Esophagus muscularis mucosa (tissue), 4 donors: Measurements from ENCODE around the gene GPR32. TPM values are rescaled to one million over a fixed set of nuclear protein-coding genes. Genes with fewer than 3 reads are reported as not detected.
"Not testable (repeated sequence)": the region's sequence is repeated elsewhere in the genome, so short reads cannot be mapped to it uniquely, and the experiment has no call there.

Source experiments
- DNase-seq: peaks from one replicate; pipeline ENCODE4 v3.0.0-alpha.2; 2017; ENCODE audit errors: extremely low spot score
- H3K27ac ChIP-seq, 4 donors: fragments of 200-600 bp; sonication (generic); replicated peaks in 1 of 4; 1 replicate in 3 of 4; 2 replicates in 1 of 4; pipeline ENCODE4 v1.5.1; 2016 to 2019; ENCODE audit warnings: mild to moderate bottlenecking in 1 of 4
- H3K27me3 ChIP-seq, 4 donors: fragments of 200-600 bp; sonication (generic); one replicate each; pipeline versions ENCODE4 v1.5.1 to v1.6.0; 2016 to 2019
- H3K36me3 ChIP-seq, 4 donors: fragments of 200-600 bp; sonication (generic); one replicate each; pipeline ENCODE4 v1.5.1; 2016 to 2019
- H3K4me1 ChIP-seq, 4 donors: fragments of 200-600 bp; sonication (generic); one replicate each; pipeline ENCODE4 v1.5.1; 2016 to 2019
- H3K4me3 ChIP-seq, 4 donors: fragments of 200-600 bp; sonication (generic); 1 replicate in 2 of 4; 2 replicates in 2 of 4; pipeline ENCODE4 v1.5.1; 2016 to 2019; ENCODE audit warnings: mild to moderate bottlenecking in 4 of 4, moderate library complexity in 1 of 4
- H3K9me3 ChIP-seq, 4 donors: fragments of 200-600 bp; sonication (generic); 1 replicate in 3 of 4; 2 replicates in 1 of 4; pipeline ENCODE4 v1.5.1; 2016 to 2019
- EP300 ChIP-seq: sonication (generic); formaldehyde crosslinking; IDR thresholded peaks from one replicate; pipeline ENCODE4 v1.6.1; 2017; ENCODE audit warnings: antibody characterized with exemption
- POLR2A ChIP-seq: fragments of 450-650 bp; IDR thresholded peaks from one replicate; pipeline ENCODE4 v1.6.1; 2017; ENCODE audit warnings: antibody characterized with exemption, moderate library complexity, mild to moderate bottlenecking, low read depth
- POLR2AphosphoS5 ChIP-seq, 2 donors: sonication (generic); formaldehyde crosslinking; IDR thresholded peaks; one replicate each; pipeline ENCODE4 v1.6.1; 2017; ENCODE audit warnings: antibody characterized with exemption in 2 of 2
- WGBS: methylation state at CpG from one replicate; pipeline ENCODE4 v1.1.5; 2018; 5-methylcytosine and 5-hydroxymethylcytosine counted together
- intact Hi-C: fragments of 100-400 bp; cut with DNase I; formaldehyde crosslinking; loops from one replicate; pipeline ENCODE4 v1.15.1; 2023
- total RNA-seq, 4 donors: library from RNA; depleted of rRNA; stranded (reverse); fragments of >200 nt; gene quantifications; one replicate each; pipeline versions ENCODE4 v1.1.0 to v1.2.1, GENCODE V29; 2016
- TF ChIP-seq, protein P1 (sequence below), 3 experiments: fragments of 200-600 bp in 2 of 3; fragments of 450-650 bp in 1 of 3; sonication (generic) in 2 of 3; IDR thresholded peaks; one replicate each; pipeline ENCODE4 v1.5.1; 2017 to 2019; ENCODE audit warnings: antibody characterized with exemption in 3 of 3, mild to moderate bottlenecking in 2 of 3, moderate library complexity in 1 of 3

Gene GPR32
- total RNA-seq, 4 donors from 2014 or later: not detected

DNA sequence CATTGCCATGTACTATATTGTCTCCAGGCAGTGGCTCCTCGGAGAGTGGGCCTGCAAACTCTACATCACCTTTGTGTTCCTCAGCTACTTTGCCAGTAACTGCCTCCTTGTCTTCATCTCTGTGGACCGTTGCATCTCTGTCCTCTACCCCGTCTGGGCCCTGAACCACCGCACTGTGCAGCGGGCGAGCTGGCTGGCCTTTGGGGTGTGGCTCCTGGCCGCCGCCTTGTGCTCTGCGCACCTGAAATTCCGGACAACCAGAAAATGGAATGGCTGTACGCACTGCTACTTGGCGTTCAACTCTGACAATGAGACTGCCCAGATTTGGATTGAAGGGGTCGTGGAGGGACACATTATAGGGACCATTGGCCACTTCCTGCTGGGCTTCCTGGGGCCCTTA lies 624 bp downstream of the GPR32 start:
- no peak for TF ChIP-seq EP300
- TF ChIP-seq POLR2AphosphoS5 (IDR thresholded peaks at IDR 0.05): no peak
- TF ChIP-seq, protein P1, sequence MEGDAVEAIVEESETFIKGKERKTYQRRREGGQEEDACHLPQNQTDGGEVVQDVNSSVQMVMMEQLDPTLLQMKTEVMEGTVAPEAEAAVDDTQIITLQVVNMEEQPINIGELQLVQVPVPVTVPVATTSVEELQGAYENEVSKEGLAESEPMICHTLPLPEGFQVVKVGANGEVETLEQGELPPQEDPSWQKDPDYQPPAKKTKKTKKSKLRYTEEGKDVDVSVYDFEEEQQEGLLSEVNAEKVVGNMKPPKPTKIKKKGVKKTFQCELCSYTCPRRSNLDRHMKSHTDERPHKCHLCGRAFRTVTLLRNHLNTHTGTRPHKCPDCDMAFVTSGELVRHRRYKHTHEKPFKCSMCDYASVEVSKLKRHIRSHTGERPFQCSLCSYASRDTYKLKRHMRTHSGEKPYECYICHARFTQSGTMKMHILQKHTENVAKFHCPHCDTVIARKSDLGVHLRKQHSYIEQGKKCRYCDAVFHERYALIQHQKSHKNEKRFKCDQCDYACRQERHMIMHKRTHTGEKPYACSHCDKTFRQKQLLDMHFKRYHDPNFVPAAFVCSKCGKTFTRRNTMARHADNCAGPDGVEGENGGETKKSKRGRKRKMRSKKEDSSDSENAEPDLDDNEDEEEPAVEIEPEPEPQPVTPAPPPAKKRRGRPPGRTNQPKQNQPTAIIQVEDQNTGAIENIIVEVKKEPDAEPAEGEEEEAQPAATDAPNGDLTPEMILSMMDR (IDR thresholded peaks at IDR 0.05): no peak
- TF ChIP-seq POLR2A: no peak
- H3K36me3 ChIP-seq: no peaks in the 10 kb centered on the region
- no peak overlapping the region for H3K27ac ChIP-seq
- DNase-seq: no peak
- intact Hi-C loops: no loop called here
- no peaks in the 10 kb centered on the region for H3K4me1 ChIP-seq
- no peak overlapping the region for H3K4me3 ChIP-seq
- H3K9me3 ChIP-seq: peaks cover 0 to 8% (median 5%) of the 10 kb centered on the region in 4 donors
- WGBS: 88% methylated on average over 11 of the region's 13 CpGs
- H3K27me3 ChIP-seq: peaks cover 0 to 86% (median 4%) of the 10 kb centered on the region in 4 donors

DNA sequence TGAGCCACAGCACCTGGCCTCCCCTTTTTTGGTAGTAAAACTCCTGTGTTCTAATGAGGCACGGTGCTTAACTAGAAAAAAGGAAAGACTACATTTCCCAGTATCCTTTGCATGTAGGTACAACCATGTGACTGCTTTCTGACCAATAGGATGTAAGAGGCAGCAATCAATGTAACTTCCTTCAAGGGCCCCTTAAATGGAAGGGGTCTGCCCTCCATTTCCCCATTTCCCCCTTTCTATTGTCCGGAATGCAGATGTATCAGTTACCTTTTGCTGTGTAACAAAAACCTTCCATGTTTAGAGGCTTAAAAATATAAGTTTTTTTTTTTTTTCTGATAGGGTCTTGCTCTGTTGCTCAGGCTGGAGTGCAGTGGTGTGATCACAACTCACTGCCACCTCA lies 2.2 kb downstream of the GPR32 start:
- TF ChIP-seq, protein P1 (IDR thresholded peaks at IDR 0.05): no peak
- TF ChIP-seq POLR2A (no peak), EP300 (no peak)
- no peak overlapping the region for H3K4me3 ChIP-seq
- H3K36me3 ChIP-seq: no peaks in the 10 kb centered on the region
- WGBS: 50% methylated on average over 2 of the region's 2 CpGs
- H3K27me3 ChIP-seq: peaks cover 0 to 90% (median 12%) of the 10 kb centered on the region in 4 donors
- intact Hi-C loops: no loop called here
- H3K4me1 ChIP-seq: no peaks in the 10 kb centered on the region
- H3K9me3 ChIP-seq: peaks cover 0 to 18% (median 11%) of the 10 kb centered on the region in 4 donors
- H3K27ac ChIP-seq: no peak overlapping the region
- DNase-seq: no peak

DNA sequence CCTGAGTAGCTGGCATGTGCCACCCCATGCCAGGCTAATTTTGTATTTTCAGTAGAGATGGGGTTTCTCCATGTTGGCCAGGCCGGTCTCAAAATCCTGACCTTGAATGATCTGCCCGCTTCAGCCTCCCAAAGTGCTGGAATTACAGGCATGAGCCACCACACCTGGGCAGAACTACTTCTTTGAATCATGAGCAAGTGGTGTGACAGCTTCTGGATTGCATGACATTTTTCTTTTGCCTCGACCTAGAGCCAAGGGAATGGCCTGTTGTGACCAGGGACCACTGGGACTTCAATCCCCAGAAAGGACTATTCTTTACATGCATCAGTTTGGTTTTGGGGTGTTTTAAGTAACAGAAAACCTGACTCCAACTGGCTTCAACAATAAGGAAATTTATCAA lies 2.6 kb downstream of the GPR32 start:
- H3K27ac ChIP-seq, H3K4me1 ChIP-seq, H3K36me3 ChIP-seq, intact Hi-C loops, DNase-seq, H3K4me3 ChIP-seq: not testable (repeated sequence)
- H3K27me3 ChIP-seq: peaks cover 0 to 90% (median 15%) of the 10 kb centered on the region in 4 donors
- WGBS: 87% methylated on average over 3 of the region's 3 CpGs
- H3K9me3 ChIP-seq: peaks cover 0 to 18% (median 11%) of the 10 kb centered on the region in 4 donors

DNA sequence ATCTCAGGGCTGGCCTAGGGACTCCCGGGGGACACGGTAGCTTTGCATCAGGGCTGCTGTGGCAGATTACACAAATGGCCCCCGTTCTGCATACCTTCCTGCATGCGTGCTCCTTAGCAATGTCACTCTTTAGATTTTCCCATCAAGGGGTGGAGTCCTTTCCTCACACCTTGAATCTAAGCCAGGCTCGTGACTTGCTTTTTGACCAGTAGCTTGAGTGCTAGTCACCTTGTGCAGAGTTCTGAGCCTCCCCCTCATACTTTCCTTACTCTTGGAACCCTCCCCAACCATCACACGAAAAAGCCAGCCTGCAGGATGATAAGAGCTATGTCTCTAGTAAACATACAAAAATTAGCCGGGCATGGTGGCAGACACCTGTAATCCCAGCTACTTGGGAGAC lies 3.2 kb downstream of the GPR32 start:
- intact Hi-C loops, H3K4me3 ChIP-seq, H3K27ac ChIP-seq, DNase-seq, H3K4me1 ChIP-seq, H3K36me3 ChIP-seq: not testable (repeated sequence)
- WGBS: 81% methylated on average over 7 of the region's 7 CpGs
- peaks cover 0 to 93% (median 20%) of the 10 kb centered on the region in 4 donors for H3K27me3 ChIP-seq
- peaks cover 0 to 18% (median 11%) of the 10 kb centered on the region in 4 donors for H3K9me3 ChIP-seq

DNA sequence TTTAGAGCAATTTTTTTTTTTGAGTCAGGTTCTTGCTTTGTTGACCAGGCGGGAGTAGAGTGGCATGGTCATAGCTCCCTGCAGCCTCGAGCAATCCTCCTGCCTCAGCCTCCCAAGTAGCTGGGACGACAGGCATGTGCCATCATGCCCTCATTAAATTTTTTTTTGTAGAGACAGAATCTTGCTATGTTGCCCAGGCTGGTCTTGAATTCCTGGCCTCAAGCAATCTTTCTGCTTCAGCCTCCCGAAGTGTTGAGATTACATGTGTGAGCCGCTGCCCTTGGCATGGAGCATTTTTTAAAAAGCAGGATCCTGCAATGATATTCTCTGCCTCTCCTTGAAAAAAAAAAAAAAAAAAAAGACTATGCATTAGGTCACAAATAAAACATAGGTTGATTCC lies 5.9 kb downstream of the GPR32 start:
- WGBS: 93% methylated on average over 5 of the region's 5 CpGs
- peaks cover 0 to 18% (median 11%) of the 10 kb centered on the region in 4 donors for H3K9me3 ChIP-seq
- H3K36me3 ChIP-seq: no peaks in the 10 kb centered on the region
- peaks cover 0 to 95% (median 38%) of the 10 kb centered on the region in 4 donors for H3K27me3 ChIP-seq
- intact Hi-C loops: no loop called here
- H3K27ac ChIP-seq: no peak overlapping the region
- no peak for DNase-seq
- H3K4me1 ChIP-seq: no peaks in the 10 kb centered on the region
- H3K4me3 ChIP-seq: no peak overlapping the region
- TF ChIP-seq, protein P1 (IDR thresholded peaks at IDR 0.05): no peak
- no peak for TF ChIP-seq POLR2AphosphoS5 (IDR thresholded peaks at IDR 0.05)
- TF ChIP-seq EP300: no peak
- no peak for TF ChIP-seq POLR2A

DNA sequence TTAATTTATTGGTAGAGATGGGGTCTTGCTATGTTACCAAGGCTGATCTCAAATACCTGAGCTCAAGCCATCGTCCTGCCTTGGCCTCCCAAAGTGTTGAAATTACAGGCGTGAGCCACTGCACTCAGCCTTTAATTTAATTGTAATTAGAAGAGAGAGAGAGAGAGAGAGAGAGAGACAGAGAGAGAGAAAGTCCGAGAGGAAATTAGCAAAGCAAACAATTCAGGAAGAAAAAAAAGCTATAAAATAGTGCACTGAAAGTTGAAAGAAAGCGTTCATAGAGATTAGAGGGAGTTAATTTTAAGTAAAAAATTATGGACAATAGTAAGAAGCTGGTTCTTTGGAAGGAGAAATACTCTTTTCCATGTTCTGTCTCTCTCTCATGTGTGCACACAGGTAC lies 7.0 kb downstream of the GPR32 start:
- H3K9me3 ChIP-seq: peaks cover 0 to 17% (median 11%) of the 10 kb centered on the region in 4 donors
- peaks cover 0 to 96% (median 40%) of the 10 kb centered on the region in 4 donors for H3K27me3 ChIP-seq
- no peaks in the 10 kb centered on the region for H3K36me3 ChIP-seq
- H3K4me1 ChIP-seq: no peaks in the 10 kb centered on the region
- TF ChIP-seq, protein P1 (IDR thresholded peaks at IDR 0.05): no peak
- TF ChIP-seq POLR2A: no peak
- TF ChIP-seq POLR2AphosphoS5 (IDR thresholded peaks at IDR 0.05): no peak
- TF ChIP-seq EP300: no peak
- no peak overlapping the region for H3K4me3 ChIP-seq
- no peak for DNase-seq
- 54% methylated on average over 4 of the region's 4 CpGs for WGBS
- H3K27ac ChIP-seq: no peak overlapping the region
- intact Hi-C loops: no loop called here
